GM19438 (cell line): Measurements from ENCODE around the gene FAR1.
"Not testable (repeated sequence)": the region's sequence is repeated elsewhere in the genome, so short reads cannot be mapped to it uniquely, and the experiment has no call there.

Experiments used
- ATAC-seq: cut with Tn5 transposase; IDR thresholded peaks from one replicate; pipeline ENCODE4 v1.9.1; 2021; ENCODE audit warnings: low read depth; ENCODE audit not compliant: unreplicated experiment

Gene FAR1

DNA sequence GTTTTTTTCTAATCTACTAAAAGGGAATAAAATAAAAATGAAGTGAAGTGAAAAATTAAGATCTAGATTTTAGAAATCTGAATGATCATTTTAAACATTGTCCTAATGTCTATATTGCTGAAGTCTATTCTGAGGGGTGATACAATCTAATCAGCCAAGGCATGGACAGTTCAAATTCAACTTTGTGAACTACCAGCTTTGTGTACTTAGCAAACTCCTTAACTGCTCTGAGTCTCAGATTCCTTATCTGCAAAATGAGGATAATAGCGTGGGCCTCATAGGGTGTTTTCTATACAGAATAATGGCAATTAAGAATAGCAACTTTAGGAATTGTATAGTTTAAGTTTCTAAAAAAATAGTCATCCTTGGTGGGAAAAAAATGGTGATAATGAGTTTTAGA lies 31.4 kb downstream of the FAR1 start:
- no peak for ATAC-seq

DNA sequence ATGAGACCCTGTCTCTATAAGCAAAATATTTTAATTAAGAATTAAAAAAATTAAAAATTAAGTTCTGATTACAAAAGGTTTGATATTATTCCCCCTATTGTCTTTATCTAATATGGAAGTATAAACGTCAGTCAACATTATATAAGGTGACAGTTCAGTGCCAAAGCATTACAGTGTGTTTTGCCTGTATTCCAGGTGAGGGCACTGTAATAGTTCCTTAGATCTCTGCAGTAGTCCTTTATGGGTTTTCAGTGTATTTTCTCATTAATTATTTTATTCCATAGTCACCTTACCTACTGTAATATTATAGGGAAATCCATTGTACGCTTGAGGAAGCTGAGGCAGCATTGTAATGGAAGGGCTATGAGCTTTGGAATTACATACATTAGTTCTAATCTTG lies 33.0 kb downstream of the FAR1 start:
- ATAC-seq = no peak

GRCh38 chr11:13702071-13702470 lies 33.6 kb downstream of the FAR1 start:
- ATAC-seq = no peak

GRCh38 chr11:13705710-13706109 lies 37.2 kb downstream of the FAR1 start:
- no peak for ATAC-seq

- no peak for ATAC-seq
Observed at GRCh38 chr11:13713982-13714381, 45.5 kb downstream of the FAR1 start.

DNA sequence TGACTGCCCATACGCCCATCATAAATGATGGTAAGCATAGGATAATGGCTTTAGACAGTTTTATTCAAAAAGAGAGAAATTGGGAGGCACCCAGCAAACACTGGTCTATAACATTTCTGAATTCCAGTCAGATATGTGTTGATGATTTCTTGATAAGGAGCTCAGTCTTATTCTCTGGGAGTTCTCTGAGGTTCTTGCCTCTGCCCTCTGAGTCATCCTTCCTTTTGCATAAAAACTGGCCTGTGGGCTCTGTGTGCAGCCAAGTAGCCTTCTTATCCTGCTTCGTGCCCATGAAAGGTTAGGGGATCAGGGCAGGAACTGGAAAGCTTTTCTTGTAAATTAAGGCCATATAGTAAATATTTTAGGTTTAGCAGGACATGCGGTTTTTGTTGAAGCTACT lies 48.9 kb downstream of the FAR1 start:
- no peak for ATAC-seq

DNA sequence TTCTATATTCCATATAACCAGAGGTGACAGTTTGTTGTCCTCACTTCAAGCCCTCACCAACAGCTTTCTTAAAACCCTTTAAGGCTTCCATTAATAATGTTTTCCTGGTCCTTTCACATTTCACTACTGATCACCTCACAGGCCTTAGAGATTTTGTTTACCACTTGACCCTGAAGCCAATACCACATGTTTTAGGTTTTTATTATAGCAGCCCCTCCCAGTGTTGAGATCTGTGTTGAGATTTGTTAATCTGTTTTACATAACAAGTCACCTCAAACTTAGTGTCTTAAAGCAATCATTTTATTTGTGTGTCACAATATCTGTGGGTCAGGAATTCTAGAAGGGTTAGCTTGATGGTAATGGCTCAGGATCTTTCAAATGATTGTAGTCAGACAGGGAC lies 49.9 kb downstream of the FAR1 start:
- ATAC-seq = no peak

GRCh38 chr11:13720940-13721339 lies 52.5 kb downstream of the FAR1 start:
- ATAC-seq = no peak

GRCh38 chr11:13721760-13722159 lies 53.3 kb downstream of the FAR1 start:
- ATAC-seq = no peak

DNA sequence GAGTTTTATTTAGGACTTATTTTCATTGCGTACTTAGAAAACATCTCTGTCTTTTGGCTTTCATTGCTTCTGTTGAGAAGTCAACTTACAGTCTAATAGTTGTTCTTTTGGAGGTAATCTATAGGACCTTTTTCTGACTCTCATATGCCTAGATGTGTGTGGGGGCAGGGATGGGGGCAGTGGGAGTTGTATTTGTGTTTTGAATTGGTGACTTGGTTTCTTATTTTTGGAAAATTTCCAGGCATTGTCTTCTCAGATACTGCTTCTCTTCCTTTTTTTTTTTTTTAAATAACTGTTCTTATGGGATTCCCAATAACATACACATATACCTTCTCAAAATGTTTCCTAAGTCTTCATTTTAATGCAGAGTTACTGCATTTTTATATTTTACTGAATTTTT lies 58.0 kb downstream of the FAR1 start:
- no peak for ATAC-seq

DNA sequence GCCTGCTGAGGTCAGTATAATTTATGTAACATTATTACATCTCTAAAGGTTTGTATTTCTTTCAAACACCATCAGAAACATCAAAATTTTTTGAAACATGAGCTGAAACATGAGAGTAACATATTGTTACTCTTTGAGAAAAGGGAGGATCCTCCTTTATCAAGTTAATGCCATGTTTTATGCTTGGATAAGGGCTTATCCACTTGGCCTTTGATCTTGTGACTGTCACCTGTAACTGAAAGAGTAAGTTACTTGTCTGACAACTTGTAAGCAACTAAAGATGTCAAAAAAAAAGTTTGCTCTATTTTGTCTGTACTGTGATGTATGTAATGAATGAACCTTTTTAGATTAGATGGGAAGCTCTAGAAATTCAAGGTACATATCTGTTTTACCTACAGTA lies 59.6 kb downstream of the FAR1 start:
- no peak for ATAC-seq

DNA sequence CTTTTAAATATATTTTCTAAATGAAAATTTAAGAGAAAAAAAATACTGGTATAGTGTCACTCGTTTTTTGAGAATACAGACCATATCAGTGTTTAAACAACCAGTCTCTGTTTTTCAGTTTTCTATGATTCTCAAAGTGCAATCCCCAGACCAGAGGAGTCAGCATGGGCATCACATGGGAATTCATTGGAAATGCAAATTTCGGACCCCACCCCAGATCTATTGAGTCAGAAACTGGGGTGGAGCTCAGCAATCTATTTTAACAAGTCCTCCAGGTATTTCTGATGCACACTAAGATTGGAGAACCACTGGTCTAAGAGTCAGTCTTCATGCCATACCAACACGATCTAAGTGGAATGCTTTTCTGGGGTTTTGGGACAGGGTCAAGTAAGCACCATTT lies 66.1 kb downstream of the FAR1 start:
- no peak for ATAC-seq

DNA sequence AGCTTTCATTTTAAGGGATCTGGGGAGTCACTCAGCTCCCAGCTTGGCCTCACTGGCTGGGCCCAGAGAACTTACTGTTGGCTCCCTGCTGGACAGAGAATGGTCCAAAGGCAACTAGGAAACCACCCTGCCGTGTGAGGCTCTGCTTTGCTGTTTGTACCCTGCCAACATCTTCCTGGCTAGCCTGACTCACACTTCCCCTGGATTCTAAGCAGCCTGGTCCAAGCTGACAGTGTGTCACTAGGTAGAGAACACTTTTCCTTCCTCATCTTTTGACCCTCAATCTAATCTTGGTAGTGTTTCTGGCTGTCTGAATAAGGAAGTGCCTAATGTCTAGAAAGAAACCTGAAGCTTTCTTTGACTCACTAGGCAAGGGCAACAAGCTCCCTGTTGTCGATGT lies 76.7 kb downstream of the FAR1 start:
- no peak for ATAC-seq

GRCh38 chr11:13753316-13753715 lies 84.8 kb downstream of the FAR1 start:
- not testable (repeated sequence) for ATAC-seq

DNA sequence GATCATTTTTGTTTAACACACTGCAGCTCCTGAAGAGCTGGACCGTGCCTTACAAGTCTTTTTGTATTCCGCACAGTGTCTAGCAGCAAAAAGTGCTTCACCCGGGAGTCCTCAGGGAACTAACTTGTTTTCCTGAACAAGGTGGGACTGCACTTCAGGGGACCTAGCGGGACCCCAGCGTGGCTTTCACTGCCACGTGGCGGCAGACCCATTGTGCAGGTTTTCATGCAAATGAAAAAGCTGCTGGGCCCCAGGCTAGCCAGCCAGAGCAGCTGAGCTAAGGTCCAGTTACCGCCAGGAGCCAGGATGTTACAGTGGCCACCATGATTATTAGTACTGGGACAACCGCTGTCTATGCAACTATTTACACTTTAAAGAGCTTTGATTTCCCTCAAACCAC lies 90.6 kb downstream of the FAR1 start:
- ATAC-seq = no peak

GRCh38 chr11:13760115-13760514 lies 91.6 kb downstream of the FAR1 start:
- no peak for ATAC-seq

DNA sequence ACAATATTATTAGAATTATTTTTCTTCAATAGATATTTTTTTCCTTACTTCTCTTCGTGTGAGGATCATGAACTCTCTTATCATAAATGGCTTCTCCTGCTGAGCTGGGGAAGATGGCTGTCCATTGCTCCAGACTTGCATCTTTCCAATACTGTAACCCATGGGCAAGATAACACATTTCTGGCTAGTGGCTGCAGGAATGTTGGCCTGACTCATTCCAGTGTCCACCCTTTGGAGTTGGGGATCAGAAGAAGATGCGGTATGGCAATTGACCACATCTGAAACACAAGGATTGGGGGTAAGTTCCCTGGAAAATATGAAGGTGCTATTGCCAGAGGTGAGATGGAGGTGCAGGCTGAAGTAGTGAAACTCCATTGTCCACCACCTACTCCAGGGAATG lies 92.8 kb downstream of the FAR1 start:
- ATAC-seq = no peak

DNA sequence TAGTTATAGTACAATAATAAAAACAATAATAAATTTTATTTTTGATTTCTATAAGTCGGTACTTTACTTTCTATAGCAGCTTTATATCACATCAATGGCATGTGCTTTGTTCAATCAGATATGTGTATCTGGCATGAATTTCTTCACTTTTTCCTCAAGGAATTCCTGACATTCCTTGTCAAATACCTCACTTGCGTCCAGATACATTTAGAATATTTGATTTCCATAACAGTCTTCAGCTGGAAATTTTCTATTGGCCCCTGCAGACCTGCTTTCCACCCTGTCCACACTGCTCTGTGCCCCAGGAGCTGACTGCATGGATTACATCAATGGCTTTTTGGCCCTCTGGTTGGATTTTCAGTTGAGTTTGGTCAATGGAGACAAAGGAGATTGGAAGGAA lies 93.2 kb downstream of the FAR1 start:
- ATAC-seq = no peak

GRCh38 chr11:13762718-13763117 lies 94.2 kb downstream of the FAR1 start:
- ATAC-seq = no peak

DNA sequence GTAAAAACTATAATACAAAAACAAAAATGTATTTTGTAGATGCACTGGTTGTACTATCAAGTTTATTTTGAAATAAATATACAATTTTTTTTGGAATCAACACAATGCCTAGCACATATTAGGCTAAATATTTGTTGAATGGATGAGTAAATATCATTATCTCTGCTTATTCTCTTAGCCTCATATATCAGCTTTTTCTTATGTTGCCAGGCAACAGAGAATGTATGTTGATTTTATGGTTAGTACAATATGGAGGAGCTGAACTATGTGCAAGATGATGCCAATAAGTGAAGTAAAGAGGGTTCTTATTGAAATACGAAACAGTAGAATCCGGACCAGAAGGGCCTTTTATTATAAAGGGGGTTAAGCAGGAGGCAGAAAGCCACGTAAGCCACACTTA lies 94.9 kb downstream of the FAR1 start:
- no peak for ATAC-seq

- ATAC-seq = no peak
Observed at GRCh38 chr11:13765886-13766285, 97.4 kb downstream of the FAR1 start.

GRCh38 chr11:13767471-13767870 lies 99.0 kb downstream of the FAR1 start:
- ATAC-seq = no peak

- no peak for ATAC-seq
Observed at GRCh38 chr11:13769188-13769587, 100.7 kb downstream of the FAR1 start.

DNA sequence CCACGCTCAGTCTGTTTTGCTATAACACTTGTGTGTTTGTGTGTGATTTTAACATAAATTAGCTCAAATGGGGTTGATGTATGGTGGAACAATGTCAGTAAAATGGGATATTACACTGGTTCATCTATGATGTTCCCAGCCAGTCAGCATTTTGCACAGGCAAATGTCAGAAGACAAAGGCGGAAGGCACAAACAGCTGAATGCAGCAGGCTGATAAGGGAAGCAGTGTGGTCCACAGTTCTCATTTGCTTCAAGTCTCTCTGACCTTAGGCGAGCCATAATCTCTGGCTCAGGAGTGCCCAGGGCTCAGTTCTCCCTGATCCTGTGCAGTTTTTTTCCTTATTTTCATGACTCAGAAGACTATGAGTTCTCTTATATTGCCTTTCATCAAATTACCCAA lies 102.7 kb downstream of the FAR1 start:
- ATAC-seq = no peak
